Activated gamma-delta T cell (primary cell): ENCODE results near the gene PCID2.

Source experiments
- DNase-seq: peaks from one replicate; lab custom pipeline; 2025; lab: John Stamatoyannopoulos, UW

The PCID2 gene

GRCh38 chr13:113149711-113150549 is 58.5 kb downstream of the PCID2 start:
- no peak for DNase-seq

- no peak for DNase-seq
These were observed 59.4 kb downstream of the PCID2 start for GRCh38 chr13:113148940-113149503.

DNA sequence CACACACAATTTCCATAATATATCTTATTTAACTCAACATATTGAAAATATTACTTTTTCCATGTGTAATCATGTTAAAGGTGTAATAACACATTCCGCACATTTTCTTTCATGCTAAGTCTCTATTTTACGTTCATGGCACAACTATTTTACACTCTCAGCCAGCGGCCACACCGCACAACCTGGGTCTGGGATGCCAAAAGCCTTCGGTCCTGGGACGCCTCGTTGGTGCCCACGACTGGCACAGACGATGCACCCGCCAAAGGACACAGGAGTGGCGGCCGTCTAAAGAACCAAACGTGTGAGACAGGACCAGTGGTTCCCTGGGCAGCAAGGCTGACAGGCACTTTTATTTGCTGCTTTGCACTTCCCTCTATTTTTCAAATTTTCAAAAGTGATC is 60.1 kb downstream of the PCID2 start:
- DNase-seq: no peak

- DNase-seq: no peak
These were observed 61.3 kb downstream of the PCID2 start for GRCh38 chr13:113147206-113147605.

GRCh38 chr13:113146750-113147149 is 61.7 kb downstream of the PCID2 start:
- DNase-seq: no peak

GRCh38 chr13:113145911-113146598 is 62.4 kb downstream of the PCID2 start:
- no peak for DNase-seq

- DNase-seq: no peak
These were observed 63.0 kb downstream of the PCID2 start for GRCh38 chr13:113145496-113145895.

GRCh38 chr13:113144255-113144629 is 64.2 kb downstream of the PCID2 start:
- no peak for DNase-seq

- DNase-seq: no peak
These were observed 64.8 kb downstream of the PCID2 start for GRCh38 chr13:113143466-113144254.

GRCh38 chr13:113142876-113143275 is 65.6 kb downstream of the PCID2 start:
- no peak for DNase-seq

DNA sequence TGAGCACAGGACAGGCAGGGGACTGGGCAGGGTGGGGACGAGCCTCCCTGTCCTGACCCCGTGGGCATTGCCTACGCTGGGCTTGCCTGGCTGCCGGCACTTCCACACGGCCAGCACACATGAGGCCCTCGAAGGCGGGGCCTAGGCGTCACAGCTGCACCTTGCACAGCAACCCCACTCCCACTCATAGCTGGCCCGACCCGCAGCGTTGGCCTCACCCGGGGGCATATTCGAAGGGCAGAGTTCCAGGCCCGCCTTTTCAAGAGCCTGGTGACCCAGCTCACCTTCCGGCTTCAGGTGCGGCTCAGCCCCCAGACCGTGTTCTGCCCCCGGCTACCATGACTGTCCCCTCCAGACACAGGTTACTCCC is 66.9 kb downstream of the PCID2 start:
- no peak for DNase-seq

GRCh38 chr13:113140677-113141600 is 67.5 kb downstream of the PCID2 start:
- DNase-seq: no peak

GRCh38 chr13:113139577-113139976 is 68.9 kb downstream of the PCID2 start:
- DNase-seq: no peak

GRCh38 chr13:113138792-113139551 is 69.5 kb downstream of the PCID2 start:
- DNase-seq: no peak

GRCh38 chr13:113137691-113138298 is 70.7 kb downstream of the PCID2 start:
- no peak for DNase-seq

DNA sequence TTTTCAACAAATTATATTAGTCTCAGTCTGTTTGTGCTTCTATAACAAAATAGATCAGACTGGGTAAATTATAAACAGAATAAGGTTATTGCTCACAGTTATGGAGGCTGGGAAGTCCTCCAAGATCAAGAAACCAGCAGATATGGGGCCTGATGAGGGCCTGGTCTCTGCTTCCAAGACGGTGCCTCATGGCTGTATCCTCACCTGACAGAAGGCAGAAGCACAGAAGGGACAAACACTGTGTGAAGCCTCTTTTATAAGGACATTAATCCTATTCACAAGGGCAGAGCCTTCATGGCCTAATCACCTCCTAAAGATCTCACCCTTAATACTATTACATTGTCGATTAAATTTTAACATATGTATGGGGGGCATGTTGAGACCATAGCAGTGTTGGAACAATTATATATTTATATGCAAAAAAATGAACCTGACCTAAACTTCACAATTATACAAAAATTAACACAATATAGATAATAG is 73.1 kb downstream of the PCID2 start:
- no peak for DNase-seq

DNA sequence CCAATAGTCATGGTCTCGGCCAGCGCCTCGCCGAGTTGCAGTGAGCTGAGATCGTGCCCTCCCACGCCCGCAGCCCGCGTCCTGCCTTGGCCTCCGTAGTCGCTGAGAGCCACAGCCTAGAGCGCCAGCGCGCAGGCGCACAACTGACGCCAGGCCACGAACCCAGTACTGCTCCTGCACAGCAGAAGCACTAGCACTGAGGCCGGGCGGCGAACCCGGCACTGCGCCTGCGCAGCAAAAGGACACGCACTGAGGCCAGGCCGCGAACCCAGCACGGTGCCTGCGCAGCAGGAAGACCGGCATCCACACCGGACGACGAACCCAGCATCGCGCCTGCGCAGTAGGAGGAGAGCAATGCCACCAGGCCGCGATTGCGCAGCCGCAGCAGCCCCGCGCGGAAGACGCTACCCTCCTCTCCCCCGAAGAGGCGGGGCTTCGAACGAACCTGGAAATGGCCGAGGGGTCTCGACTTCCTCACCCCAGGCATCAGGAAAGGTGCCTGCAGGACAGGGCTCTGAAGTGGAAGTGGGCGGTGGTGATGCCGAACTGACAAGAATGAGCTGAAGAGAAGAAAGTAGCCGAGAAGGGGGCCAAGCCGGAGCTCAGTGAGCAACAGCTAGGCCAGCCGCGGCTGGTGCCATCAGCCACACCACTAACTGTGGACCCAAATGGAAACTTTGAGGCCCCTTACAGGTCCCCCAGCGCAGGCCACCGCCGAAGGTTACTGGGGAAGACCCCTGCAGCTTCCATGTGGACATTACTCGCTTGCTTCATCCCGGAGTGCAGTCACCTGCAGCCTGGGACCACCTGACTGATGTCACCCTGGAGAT is 78.3 kb downstream of the PCID2 start:
- DNase-seq: no peak

DNA sequence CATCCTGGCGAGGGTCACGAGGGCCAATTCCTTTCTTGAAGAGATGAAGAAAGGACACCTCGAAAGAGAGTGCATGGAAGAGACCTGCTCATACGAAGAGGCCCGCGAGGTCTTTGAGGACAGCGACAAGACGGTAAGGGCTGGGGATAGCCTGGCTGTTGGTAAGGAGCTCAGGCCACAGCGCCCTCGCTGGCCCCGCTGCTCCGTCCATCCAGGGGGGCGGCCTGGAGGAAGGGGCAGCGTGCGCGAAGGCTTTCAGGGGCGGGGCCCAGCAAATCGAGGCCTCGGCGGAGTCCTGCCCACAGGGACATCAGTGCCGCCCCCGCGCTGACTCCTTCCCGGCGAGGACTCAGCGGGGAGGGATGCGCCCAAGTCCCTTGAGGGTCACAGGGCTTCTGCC is 79.0 kb downstream of the PCID2 start:
- DNase-seq: no peak
